Measurements from ENCODE around the gene UNKL.

The UNKL gene

GRCh38 chr16:1354815-1355540 is 59.5 kb downstream of the UNKL start:
- in situ Hi-C loops (cut with MboI; ENCODE audit: low pct_unique_long_range_greater_than_20kb, low sequenced_read_pairs, unreplicated experiment) = no loop called here
- no peak for DNase-seq (ENCODE audit: low spot score)
- no peak for TF ChIP-seq CTCF (IDR thresholded peaks at IDR 0.05; ENCODE audit: extremely low read depth, insufficient read depth, missing control alignments)

- peak; percentile 96 for DNase-seq (ENCODE audit: low spot score)
- TF ChIP-seq CTCF (IDR thresholded peaks at IDR 0.05; ENCODE audit: extremely low read depth, insufficient read depth, missing control alignments) = no peak
- in situ Hi-C loops (cut with MboI; ENCODE audit: low pct_unique_long_range_greater_than_20kb, low sequenced_read_pairs, unreplicated experiment) = no loop called here
Observed at GRCh38 chr16:1351582-1352362, 62.7 kb downstream of the UNKL start, which contains the start of the genes GNPTG and TSR3. Gene GNPTG (plus strand): TSS chr16:1351931. CDS start chr16:1351966, 35 bp downstream. Gene TSR3 (minus strand): TSS chr16:1351878. CDS start chr16:1351804, 74 bp downstream.

GRCh38 chr16:1351215-1351581 is 63.3 kb downstream of the UNKL start:
- in situ Hi-C loops (cut with MboI; ENCODE audit: low pct_unique_long_range_greater_than_20kb, low sequenced_read_pairs, unreplicated experiment) = no loop called here
- DNase-seq (ENCODE audit: low spot score) = no peak
- no peak for TF ChIP-seq CTCF (IDR thresholded peaks at IDR 0.05; ENCODE audit: extremely low read depth, insufficient read depth, missing control alignments)

- no peak for DNase-seq (ENCODE audit: low spot score)
- no peak for TF ChIP-seq CTCF (IDR thresholded peaks at IDR 0.05; ENCODE audit: extremely low read depth, insufficient read depth, missing control alignments)
- in situ Hi-C loops (cut with MboI; ENCODE audit: low pct_unique_long_range_greater_than_20kb, low sequenced_read_pairs, unreplicated experiment) = no loop called here
Observed at GRCh38 chr16:1350691-1351090, 63.8 kb downstream of the UNKL start.

- TF ChIP-seq CTCF (IDR thresholded peaks at IDR 0.05; ENCODE audit: extremely low read depth, insufficient read depth, missing control alignments) = no peak
- in situ Hi-C loops (cut with MboI; ENCODE audit: low pct_unique_long_range_greater_than_20kb, low sequenced_read_pairs, unreplicated experiment) = no loop called here
- DNase-seq (ENCODE audit: low spot score) = no peak
Observed at GRCh38 chr16:1349951-1350350, 64.6 kb downstream of the UNKL start.

- TF ChIP-seq CTCF (IDR thresholded peaks at IDR 0.05; ENCODE audit: extremely low read depth, insufficient read depth, missing control alignments) = no peak
- DNase-seq (ENCODE audit: low spot score) = no peak
- in situ Hi-C loops (cut with MboI; ENCODE audit: low pct_unique_long_range_greater_than_20kb, low sequenced_read_pairs, unreplicated experiment) = no loop called here
Observed at GRCh38 chr16:1349351-1349750, 65.2 kb downstream of the UNKL start.

Measured in GM13977 (cell line).